ENCODE data around the gene RHBDL1.

Gene RHBDL1

DNA sequence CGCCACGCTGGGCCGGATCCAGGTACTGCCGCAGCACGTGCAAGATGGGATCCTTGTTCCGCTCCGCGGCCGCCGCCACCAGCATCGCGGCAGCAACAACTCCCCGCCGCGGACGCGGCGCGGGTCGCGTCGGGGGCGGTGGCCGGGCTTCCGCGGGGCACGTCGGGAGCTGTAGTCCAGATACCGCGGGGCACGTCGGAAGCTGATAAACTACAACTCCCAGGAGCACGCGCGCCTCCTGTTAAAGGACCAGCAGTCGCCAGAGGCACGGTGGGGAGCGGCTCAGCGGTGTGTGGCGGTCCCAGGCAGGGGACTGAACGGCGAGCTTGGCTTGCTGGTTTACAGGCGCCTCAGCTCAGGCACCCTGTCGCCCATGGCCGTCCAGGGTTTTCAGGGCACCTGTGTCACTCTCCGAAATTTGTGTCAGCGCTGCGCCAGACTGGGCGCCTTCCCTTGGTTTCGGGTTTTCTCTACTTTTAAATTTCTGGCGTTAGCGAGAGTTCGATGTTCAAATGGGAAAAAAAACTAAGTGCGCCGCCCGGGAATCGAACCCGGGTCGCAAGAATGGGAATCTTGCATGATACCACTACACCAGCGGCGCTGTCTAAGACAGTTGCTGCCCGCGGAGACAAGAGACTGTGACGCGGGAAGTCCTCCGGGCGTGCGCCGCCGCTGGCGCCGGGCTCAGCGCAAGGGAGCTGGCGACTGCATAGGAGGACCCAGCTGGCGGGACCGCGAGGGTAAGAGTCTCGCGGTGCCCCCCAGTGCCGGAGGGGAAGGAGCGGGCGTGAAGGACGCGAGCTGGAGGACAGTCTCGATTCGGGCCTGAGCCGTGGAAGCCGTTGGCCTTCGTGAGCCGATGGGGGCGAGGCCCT is 39.0 kb upstream of the RHBDL1 start, which contains the start of gene METTL26:
Gene METTL26, minus strand, starts transcription at position 100 of the 875 bp plus-strand sequence. Its CDS starts 15 bp downstream, at position 85.
- DNase-seq (ENCODE audit: low read depth in 2 of 2) = peak; percentile 85 to 89

DNA sequence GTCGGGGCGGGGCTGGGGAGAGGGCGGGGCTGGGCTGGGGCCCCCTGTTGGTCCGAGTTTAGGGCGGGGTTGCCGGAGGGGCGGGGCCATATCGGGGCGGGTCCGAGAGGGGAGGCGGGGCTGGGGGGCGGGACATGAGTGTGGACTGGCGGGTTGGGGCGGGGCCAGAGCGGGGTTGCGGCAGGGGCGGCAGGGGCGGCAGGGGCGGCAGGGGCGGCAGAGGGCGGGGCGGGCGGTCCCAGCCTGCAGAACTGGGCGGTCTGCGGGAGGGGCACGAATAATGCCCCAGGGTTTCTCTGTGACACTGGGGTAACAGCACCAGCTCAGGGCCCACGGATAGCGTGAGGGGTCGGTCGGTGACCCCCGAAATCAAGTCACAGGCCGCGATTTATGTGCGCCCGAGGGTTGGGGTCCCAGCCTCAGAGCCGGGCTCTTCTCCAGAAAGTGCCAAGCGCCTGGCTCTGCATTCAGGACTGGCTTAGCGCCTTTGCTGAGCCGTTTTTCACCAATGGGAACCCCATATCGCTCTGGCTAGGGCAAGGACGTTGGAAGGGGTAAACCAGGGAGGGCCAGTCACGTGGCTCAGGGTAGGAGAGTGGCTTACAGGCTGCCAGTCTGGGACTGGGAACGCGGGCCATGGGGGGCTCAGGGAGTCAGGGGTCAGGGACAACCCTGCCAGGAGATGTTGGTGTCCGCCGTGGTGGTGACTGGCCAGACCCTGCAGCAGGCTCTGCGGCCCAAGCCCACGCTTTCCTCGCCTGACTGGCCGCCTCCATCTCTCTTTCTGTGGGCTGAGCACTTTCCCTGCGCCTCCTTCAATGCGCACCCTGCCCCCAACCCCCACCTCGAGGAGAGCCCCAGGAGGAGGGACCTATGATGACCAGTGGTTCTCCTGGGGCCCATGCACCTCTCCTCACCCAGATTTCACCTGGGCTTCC is 38.1 kb upstream of the RHBDL1 start:
- peak; percentile 79 to 81 for DNase-seq (ENCODE audit: low read depth in 2 of 2)

DNA sequence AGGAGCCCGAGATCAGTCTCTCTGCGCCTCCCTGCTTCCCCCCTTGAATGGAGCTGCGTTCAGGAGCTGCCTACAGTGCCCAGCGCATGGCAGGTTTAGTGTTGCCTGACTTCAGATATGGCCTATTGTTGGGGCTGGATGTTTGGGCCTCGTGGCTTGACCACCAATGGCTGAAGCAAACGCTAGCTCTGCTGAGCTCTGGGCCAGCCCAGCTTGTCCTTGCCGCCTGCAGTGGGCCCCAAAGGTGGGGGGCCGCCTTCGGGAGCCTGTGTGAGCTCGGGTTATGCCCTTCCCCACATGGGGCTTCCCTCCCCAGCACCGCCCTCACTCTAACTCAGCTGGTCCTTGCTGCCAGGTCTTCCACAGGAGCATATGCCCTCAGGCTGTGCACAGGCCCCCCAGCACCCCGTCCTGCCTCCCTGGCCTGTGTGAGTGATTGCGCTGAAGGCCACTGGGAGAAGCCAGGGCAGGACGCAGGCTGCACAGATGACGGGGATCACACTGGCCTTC is 37.4 kb upstream of the RHBDL1 start:
- DNase-seq (ENCODE audit: low read depth in 2 of 2) = no peak

DNA sequence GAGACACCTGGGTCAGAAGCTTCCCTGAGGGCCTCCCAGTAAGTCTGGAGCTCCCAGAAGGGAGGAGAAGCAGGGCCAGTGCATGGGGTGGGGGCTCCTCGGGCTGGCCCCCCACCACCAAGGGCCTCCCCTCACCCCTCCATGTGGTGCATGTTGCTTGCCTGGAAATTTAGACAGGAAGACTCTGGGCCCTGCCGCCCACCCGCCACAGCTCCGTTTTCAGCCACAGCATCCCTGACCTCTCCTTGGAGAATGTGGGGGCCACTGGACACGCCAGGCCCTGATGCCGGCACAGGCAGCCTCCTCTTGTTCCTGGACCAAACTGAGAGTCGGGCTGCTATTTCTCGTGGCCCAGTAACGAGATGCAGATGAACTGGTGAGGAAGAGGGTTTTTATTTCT is 36.6 kb upstream of the RHBDL1 start:
- DNase-seq (ENCODE audit: low read depth in 2 of 2) = no peak

DNA sequence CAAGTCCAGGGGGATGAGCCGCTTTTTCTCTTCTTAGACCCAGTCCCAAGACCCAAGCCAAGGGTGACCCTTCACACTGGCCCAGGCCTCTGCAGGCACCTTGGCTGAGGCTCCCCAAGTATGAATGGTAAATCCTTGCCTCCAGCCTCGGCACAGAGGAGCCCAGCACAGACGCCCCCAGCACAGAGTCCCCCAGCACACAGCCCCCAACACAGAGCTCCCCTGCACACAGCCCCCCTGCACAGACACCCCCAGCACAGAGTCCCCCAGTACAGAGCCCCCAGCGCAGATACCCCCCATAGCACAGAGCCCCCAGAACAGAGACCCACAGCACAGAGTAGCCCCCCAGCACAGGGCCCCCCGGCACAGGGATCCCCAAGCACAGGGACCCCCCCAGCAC is 34.9 kb upstream of the RHBDL1 start:
- DNase-seq (ENCODE audit: low read depth in 2 of 2) = no peak

DNA sequence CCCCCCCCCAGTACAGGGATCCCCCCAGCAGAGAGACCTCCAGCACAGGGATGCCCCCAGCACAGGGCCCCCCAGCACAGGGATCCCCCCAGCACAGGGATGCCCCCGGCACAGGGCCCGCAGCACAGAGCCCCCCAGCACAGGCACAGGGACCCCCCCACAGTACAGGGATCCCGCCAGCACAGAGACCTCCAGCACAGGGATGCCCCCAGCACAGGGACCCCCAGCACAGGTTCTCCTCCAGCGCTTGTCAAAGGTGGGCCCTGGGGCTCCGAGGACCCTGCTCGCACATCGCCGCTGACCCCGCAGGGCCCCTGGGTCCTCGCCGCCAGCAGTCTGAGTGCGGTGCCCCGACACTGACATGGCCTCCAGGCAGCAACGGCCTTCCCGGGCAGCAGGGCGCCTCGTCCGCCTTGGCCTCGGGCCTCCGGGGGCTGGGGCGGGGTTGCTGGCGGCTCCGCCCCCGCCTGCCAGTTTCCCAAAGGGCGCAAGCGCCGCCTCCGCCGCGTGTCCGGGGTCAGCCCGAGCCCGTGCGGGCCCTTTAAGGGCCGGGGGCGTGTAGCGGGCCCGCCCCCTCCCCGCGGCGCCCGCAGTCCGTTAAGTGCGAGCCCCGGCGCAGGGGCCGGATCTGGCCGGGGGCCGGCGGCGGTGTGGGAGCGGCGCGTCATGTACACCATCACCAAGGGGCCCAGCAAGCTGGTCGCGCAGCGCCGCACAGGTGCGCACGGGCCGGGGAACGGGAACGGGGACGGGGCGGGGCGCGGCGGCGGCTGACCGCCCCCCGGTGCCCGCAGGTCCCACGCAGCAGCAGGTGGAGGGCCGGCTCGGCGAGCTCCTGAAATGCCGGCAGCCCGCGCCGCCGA is 33.9 kb upstream of the RHBDL1 start, which contains the start of gene MCRIP2:
Gene MCRIP2, plus strand, starts transcription at position 503 of the 863 bp plus-strand sequence. Its CDS starts 164 bp downstream, at position 667.
- DNase-seq (ENCODE audit: low read depth in 2 of 2) = peak; percentile 25 to 63

DNA sequence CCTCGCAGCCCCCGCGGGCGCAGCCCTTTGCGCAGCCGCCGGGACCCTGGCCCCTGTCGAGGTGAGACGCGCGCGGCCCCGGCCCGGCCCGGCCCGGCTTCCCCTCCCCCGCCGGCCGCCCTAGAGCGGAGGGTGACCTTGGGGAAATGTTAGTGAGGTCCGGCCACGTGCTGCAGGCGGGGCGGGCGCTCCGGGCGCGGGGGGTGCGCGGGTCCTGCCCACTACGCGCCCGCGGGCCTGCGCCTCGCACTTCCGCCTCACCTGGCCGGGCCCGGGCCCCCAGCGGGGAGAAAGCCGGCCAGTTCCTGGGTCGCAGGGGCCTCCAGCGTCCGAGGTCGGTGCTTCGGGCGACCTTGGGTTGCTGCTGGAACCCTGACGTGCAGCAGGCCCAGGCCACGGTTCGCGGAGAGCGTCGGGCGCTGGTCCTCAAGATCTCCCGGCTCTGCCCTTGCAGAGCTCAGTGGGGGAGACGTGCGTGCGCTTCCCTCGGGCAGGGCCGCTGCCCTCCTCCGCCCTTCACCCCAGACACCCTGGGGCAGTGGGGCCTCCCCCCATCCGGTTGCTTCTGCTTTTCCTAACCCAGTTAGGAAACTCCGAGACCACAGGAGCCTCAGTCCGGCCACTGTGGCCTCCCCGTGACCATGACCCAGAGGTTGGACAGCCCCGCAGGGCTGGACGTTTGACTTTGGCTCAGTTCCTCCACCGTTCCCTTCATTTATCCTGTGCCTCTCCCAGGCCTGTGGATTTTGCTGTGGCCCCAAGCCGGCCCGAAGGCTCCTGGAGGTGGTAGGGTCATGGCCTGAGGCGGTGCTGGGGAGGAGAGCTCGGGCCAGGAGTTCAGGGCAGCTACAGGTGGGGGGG is 33.1 kb upstream of the RHBDL1 start:
- no peak for DNase-seq (ENCODE audit: low read depth in 2 of 2)

DNA sequence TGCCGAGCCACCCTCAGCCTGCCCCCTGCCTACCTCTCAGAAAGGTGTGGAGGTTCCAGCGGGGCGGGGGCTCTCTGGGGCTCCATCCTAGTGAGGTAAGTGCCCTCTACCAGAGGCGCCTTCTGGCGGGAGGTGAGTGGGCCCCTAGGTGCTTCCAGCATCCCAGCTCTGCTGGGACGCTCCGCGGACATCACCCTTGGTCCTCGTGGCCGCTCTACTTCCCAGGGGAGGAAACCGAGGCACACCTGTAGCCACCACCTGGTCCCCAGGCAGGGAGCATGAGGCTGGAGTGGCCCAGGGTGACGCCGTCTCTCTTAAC is 32.5 kb upstream of the RHBDL1 start:
- no peak for DNase-seq (ENCODE audit: low read depth in 2 of 2)

DNA sequence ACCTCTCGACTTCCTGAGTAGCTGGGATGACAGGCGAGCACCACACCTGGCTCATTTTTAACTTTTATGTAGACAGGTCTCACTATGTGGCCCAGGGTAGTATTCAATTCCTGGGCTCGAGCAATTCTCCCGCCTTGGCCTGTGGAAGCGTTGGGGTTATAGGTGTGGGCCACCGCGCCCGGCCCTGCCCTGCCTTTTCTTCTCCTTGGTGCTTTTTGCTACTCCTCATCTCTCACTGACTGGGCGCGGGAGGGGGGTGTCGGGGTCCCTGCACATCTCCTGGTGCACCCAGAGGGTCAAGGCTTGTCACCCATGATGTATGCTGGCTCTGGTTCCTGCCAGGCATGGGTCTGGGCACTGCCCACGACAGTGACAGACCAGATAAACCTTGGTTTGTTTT is 30.9 kb upstream of the RHBDL1 start:
- no peak for DNase-seq (ENCODE audit: low read depth in 2 of 2)

DNA sequence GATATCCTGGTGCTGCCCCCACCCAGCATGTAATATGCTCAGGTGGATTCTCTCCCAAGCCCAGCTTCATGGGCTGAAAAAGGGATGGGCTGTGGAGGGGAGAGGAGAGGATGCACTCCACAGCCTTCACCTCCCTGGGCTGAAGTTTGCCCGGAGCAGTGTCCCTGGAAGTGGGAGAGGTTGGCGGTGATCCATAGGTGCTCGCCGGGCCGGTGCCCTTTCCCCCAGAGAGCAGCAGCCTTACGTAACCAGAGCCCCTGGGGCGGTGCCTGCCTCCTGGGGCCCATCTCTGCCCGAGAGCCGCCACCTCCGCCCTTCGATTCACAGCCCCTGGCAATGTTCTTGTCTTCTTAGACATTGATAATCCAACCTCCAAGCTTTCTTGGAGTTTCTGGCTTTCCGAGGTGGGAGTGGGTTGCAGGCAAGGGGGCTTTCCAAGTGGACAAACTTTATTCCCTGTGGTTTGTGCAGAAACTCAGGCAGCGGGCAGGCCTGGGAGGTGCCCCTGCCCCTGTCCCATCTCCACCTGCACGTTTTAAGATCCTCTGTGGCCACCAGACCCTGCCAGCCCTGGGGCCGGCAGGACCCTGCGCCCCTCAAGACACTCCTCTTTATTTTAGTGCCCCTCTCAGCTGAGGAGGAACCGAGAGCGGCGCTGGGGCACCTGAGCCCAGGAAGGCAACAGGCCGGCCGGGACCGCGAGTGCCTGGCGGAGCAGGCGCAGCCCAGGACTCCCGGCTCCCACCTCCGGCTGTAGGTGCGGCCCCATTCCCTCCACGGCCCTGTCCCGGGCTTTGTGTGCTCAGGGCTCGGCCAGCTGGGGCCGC is 29.4 kb upstream of the RHBDL1 start:
- no peak for DNase-seq (ENCODE audit: low read depth in 2 of 2)

DNA sequence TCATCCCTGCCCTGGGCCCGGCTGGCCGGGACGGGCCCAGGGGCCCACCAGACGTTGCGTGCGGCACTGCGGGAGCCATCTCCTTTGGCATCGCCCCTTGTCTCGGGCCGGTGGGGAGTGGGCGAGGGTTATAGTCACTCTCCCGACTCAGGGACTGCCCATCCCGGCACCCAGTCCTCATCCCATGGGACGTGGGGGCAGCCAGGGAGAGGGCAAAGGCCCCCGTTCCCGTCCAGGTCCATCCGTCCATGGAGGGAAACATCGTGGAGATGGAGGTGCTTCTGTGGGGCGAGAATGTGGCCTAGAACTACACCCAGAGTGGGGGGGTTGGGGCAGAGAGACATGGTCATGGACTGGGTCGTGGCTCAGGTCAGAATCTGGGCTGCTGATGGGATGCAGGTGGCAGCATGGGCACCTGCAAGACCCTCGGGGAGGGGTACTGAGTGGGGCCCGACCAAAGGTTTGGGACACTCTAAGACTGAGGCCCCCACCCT is 28.7 kb upstream of the RHBDL1 start:
- DNase-seq (ENCODE audit: low read depth in 2 of 2) = no peak

DNA sequence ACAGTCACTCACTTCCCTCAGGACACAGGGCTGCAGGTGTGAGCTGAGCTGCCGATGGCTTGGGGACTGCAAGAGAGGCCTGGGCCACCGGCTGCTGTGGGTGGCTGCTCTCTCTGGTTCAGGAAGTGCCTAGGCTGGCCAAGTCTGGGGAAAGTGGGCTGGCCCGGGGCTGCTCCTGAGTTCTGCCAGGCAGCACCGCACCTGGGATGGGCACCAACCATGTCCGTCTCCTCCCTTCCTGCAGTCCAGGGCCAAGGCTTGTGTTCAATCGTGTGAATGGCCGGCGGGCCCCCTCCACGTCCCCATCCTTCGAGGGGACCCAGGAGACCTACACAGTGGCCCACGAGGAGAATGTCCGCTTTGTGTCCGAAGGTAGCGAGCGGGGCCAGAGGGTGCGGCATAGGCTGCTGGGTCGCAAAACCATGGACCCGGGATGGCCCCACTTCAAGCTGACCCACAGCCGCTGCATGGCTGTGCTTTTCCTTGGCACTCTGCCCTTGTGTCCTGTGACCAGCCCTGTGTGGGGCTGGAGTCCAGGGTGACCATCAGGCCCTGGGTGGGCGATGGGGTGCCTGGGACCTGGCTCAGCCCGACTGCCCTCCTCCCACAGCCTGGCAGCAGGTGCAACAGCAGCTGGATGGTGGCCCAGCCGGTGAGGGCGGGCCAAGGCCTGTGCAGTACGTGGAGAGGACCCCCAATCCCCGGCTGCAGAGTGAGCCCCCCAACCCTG is 28.1 kb upstream of the RHBDL1 start:
- no peak for DNase-seq (ENCODE audit: low read depth in 2 of 2)

DNA sequence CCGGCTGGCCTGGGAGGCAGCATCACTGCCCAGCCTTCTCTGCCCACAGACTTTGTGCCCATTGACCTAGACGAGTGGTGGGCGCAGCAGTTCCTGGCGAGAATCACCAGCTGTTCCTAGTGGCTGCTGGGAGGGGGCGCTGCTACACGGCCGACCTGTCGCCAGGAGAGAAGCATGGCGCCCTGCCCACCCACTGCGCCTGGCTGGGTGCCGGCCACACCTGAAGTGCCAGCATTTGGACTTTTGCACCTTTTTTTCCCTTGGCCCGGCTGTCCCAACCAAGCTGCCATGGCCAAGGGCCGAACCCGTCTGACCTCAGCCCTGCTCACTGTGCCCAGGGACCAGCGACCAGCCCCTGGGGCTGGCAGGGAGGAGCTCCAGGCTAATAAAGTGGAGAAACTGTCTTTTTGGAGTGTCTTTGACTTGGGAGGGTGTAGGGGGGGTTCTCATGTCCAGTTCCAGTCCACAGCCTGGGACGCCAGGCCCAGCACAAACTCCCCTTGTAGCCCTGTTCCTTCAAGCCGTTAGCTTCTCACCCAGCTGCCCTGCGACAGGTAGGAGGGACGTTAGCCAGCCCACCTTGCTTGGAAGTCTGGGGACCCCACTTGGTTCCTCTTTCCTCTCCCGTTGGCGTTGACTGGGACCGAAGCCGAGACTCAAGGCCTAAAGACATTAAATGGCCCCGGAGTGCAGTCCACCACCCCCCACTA is 27.2 kb upstream of the RHBDL1 start:
- no peak for DNase-seq (ENCODE audit: low read depth in 2 of 2)

DNA sequence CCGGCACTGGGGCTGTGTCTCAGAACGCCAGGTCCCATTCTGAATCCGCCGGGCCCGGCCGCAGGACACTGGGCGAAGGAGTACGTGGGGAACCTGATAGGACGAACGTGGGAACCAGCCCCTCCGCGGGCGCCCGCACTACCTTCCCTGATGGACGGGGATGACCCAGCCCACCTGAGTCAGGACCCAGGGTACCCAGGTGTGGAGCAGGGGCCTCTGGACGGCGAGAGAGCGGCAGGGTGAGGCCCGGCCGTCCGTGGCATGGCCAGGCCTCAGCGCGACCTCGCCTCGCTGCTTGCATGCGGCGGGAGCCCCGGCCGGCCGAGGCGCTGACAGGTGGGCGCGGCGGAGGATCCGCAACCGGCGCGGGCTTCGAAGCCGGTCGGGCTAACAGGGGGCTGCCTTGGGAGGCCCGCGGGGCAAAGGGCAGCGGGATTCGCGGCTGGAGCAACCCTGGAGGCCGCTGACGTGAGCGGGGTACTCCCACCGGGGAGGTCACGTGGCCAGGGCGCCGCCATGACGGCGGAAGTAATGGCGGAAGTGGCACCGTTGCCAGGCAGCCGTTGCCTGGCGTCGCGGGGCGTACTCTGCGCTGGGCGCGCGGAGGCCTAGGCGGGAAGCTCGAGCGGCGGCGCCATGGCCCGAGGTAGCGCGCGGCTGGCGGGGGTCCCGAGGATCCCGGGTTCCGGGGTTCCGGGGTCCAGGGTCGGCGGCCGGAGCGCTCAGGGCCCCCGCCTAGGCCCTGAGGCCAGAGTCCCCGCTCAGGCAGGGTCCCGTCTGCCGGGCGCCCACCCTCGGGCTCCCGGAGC is 26.5 kb upstream of the RHBDL1 start, which contains the start of gene WDR90:
Gene WDR90, plus strand, starts transcription at position 585 of the 809 bp plus-strand sequence. Its CDS starts 52 bp downstream, at position 637.
- DNase-seq (ENCODE audit: low read depth in 2 of 2) = peak; percentile 83 to 91

DNA sequence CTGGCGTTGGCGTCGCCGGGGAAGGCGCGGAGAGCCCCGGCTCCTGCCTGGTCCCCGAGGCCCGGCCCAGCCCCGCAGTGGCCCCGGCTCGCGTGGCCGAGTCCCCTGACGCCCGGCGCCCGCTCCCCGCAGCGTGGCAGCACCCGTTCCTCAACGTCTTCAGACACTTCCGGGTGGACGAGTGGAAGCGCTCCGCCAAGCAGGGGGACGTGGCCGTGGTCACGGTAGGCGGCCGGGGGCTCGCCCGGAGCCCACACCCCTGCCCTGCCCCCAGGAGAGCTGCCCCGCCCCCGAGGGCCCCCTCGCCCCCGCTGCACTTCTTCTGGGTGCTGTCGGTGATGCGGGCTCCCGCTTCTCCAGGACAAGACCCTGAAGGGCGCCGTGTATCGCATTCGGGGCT is 25.8 kb upstream of the RHBDL1 start:
- DNase-seq (ENCODE audit: low read depth in 2 of 2) = no peak

DNA sequence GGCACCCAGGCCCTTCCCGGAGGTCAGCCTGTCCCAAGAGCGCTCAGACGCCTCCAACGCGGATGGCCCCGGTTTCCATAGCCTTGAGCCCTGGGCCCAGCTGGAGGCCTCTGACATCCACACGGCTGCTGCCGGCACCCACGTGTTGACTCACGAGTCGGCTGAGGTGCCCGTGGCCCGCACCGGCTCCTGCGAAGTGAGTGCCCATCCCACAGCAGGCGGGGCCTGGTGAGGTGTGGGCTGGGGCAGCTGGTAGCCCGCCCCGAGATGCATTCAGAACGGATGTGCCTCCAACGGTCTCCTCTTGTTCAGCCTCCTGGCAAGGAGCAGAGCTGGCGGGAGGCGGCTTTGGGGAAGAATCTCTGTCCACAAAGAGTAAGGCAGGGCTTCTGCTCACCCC is 23.6 kb upstream of the RHBDL1 start:
- no peak for DNase-seq (ENCODE audit: low read depth in 2 of 2)

Measured in stimulated activated CD8-positive, alpha-beta memory T cell treated with anti-CD3 and anti-CD28 coated beads, Interleukin-7, amount 100 ng/mL, for 4 hours (primary cell).